OCI-LY7 (cell line): ENCODE data around the gene BACH2. TPM values are rescaled to one million over a fixed set of nuclear protein-coding genes. Genes with fewer than 3 reads are reported as not detected.

Source experiments
- BruUV-seq: library from RNA; stranded (reverse); fragments of 400-500 nt; replicated peaks from 2 replicates; lab custom pipeline; 2021; lab: Mats Ljungman, UMichigan
- CTCF ChIA-PET: fragments of 300-600 bp; sonication (Branson Sonifier 250); formaldehyde crosslinking; loops from one replicate; lab custom pipeline; 2022; ENCODE audit warnings: antibody characterized with exemption; ENCODE audit not compliant: unreplicated experiment; lab: Charles Lee
- POLR2A ChIA-PET: fragments of 300-600 bp; sonication (Branson Sonifier 250); formaldehyde crosslinking; loops from one replicate; lab custom pipeline; 2022; ENCODE audit warnings: antibody characterized with exemption; lab: Charles Lee
- DNase-seq: peaks from one replicate; pipeline ENCODE4 v3.0.0-alpha.2; 2015; ENCODE audit warnings: low spot score
- H2AFZ ChIP-seq: fragments of 200-600 bp; sonication (generic), shearing (Covaris generic); 2 replicates; pipeline ENCODE4 v1.6.1; 2014; ENCODE audit warnings: mild to moderate bottlenecking, antibody characterized with exemption, low read length, moderate library complexity
- H3K27ac ChIP-seq: fragments of 200-600 bp; sonication (generic); 2 replicates; pipeline ENCODE4 v1.5.1; 2014; ENCODE audit warnings: mixed run types, low read depth, mild to moderate bottlenecking, moderate library complexity, low read length, inconsistent platforms; ENCODE audit not compliant: poor library complexity, severe bottlenecking
- H3K36me3 ChIP-seq: fragments of 200-600 bp; sonication (generic); 2 replicates; pipeline ENCODE4 v1.6.1; 2014; ENCODE audit warnings: mild to moderate bottlenecking, antibody characterized with exemption, low read length, moderate library complexity, mixed read lengths; ENCODE audit not compliant: insufficient read depth
- H3K4me1 ChIP-seq: fragments of 200-600 bp; sonication (generic); 2 replicates; pipeline ENCODE4 v1.5.1; 2014; ENCODE audit warnings: mild to moderate bottlenecking, low read length; ENCODE audit not compliant: insufficient read depth, poor library complexity, severe bottlenecking
- H3K4me2 ChIP-seq: fragments of 200-600 bp; sonication (generic); 2 replicates; pipeline ENCODE4 v1.6.1; 2014; ENCODE audit warnings: mild to moderate bottlenecking, low read length
- H3K4me3 ChIP-seq: fragments of 200-600 bp; sonication (generic); 2 replicates; pipeline ENCODE4 v1.5.1; 2014; ENCODE audit warnings: mild to moderate bottlenecking, low read depth, low read length; ENCODE audit not compliant: poor library complexity, severe bottlenecking
- H3K79me2 ChIP-seq: fragments of 200-600 bp; sonication (generic); 2 replicates; pipeline ENCODE4 v1.6.1; 2016; ENCODE audit warnings: low read depth, mild to moderate bottlenecking, low read length, moderate library complexity, mixed read lengths; ENCODE audit not compliant: insufficient read depth
- H3K9me2 ChIP-seq: fragments of 200-600 bp; sonication (generic); 2 replicates; pipeline ENCODE4 v1.6.1; 2016; ENCODE audit warnings: mild to moderate bottlenecking, low read length, mixed read lengths; ENCODE audit not compliant: insufficient read depth
- H3K9me3 ChIP-seq: fragments of 200-600 bp; sonication (generic); 2 replicates; pipeline ENCODE4 v1.6.1; 2014; ENCODE audit warnings: mild to moderate bottlenecking, mixed run types, low read length, mixed read lengths
- H4K20me1 ChIP-seq: fragments of 200-600 bp; sonication (generic); 2 replicates; pipeline ENCODE4 v1.6.1; 2014; ENCODE audit warnings: mild to moderate bottlenecking, antibody characterized with exemption, low read length, moderate library complexity, mixed read lengths; ENCODE audit not compliant: insufficient read depth
- EZH2phosphoT487 ChIP-seq: fragments of 200-600 bp; sonication (generic); IDR thresholded peaks from 2 replicates; pipeline ENCODE4 v1.6.1; 2018; ENCODE audit warnings: low read depth, borderline replicate concordance, mild to moderate bottlenecking, mixed run types, antibody characterized with exemption, low read length, moderate library complexity, mixed read lengths
- intact Hi-C: fragments of 100-400 bp; cut with micrococcal nuclease; formaldehyde crosslinking; loops from one replicate; pipeline ENCODE4 v1.10.0; 2022; ENCODE audit not compliant: unreplicated experiment
- total RNA-seq, 2 experiments: library from RNA; depleted of rRNA in 1 of 2; stranded (reverse); fragments of >200 nt in 1 of 2; shearing (Covaris generic) in 1 of 2; gene quantifications; 2 replicates each; pipeline ENCODE4 v1.2.3, GENCODE V29; 2014 to 2022
- TF ChIP-seq, protein P1 (sequence below): fragments of 200-600 bp; sonication (generic); conservative IDR thresholded peaks from 2 replicates; pipeline ENCODE4 v1.5.1; 2014; ENCODE audit warnings: mild to moderate bottlenecking, antibody characterized with exemption, low read length, moderate library complexity, mixed read lengths

BACH2 gene
- total RNA-seq, 2 experiments from 2014 or later = 92.0 to 163 TPM

DNA sequence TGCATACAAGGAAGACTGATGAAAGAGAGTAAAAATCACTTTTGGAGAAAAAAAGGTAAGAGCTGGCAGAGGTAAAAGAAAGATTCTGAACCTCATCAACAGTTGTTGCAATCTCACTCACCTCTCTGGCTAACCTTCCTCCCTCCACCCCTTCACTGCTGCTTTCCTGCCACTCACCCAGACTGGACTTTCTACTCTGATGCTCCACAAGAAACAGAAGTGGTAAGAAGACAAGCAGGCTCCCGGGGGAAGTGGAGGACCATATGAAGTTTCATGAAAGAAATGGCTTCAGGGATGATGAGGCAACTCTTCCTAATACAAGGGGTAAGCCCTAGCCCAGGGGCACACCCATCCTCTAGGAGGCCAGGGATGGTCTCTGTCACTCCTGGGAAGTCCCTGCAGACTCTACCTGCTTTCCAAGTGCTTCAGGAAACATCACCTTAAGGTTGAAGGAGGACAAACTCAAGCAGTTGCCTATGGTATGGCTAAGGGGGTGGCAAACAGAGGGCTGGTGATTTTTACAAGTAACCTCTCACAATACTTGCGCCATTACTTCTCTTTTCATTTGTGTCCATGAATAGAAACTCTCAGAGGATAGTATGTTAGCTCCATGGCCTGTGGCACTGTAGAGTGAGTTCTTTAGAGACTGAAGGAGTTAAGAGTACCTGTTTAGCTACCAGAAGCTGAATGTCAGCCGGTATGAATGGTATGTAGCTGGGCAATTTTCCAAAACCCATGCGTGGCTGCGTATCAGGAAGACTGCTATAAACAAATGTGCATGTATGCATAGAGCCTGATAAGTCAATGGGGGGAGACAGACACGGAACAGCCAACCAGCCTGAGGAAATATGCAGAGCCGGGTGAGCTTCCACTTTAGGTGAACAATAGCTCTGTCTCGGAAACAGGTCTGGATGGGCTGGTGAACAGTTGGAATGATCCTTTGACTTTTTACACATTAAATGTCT lies 112.0 kb downstream of the BACH2 start:
- no peak overlapping the region for H3K27ac ChIP-seq
- H3K4me1 ChIP-seq = peaks cover 42% of the 10 kb centered on the region
- H2AFZ ChIP-seq = no peak overlapping the region
- POLR2A ChIA-PET = interaction anchor here (1.0 to 1.4 kb wide), 4 partner anchors 10 to 117 kb away, joined by 3 to 4 read pairs (median 4); no protein-coding TSS in a partner anchor
- no TSS peak for BruUV-seq
- no peaks in the 10 kb centered on the region for H3K9me2 ChIP-seq
- peaks cover 10% of the 10 kb centered on the region; the same call in 1 of the 2 replicates for H4K20me1 ChIP-seq
- H3K79me2 ChIP-seq = peaks cover 80% of the 10 kb centered on the region
- no peak overlapping the region for H3K4me3 ChIP-seq
- H3K9me3 ChIP-seq = no peaks in the 10 kb centered on the region; the same call in 1 of the 2 replicates
- H3K36me3 ChIP-seq = peaks cover 68% of the 10 kb centered on the region
- no peak overlapping the region for H3K4me2 ChIP-seq
- CTCF ChIA-PET = interaction anchor here (1.4 kb wide), 1 partner anchor 244 kb away, joined by 3 read pairs; no protein-coding TSS in a partner anchor
- no peak for DNase-seq
- intact Hi-C loops = loop anchor here (5.0 to 10.0 kb wide), 2 partner anchors 88 to 290 kb away; no protein-coding TSS in a partner anchor
- no peak for TF ChIP-seq EZH2phosphoT487
- TF ChIP-seq, protein P1, sequence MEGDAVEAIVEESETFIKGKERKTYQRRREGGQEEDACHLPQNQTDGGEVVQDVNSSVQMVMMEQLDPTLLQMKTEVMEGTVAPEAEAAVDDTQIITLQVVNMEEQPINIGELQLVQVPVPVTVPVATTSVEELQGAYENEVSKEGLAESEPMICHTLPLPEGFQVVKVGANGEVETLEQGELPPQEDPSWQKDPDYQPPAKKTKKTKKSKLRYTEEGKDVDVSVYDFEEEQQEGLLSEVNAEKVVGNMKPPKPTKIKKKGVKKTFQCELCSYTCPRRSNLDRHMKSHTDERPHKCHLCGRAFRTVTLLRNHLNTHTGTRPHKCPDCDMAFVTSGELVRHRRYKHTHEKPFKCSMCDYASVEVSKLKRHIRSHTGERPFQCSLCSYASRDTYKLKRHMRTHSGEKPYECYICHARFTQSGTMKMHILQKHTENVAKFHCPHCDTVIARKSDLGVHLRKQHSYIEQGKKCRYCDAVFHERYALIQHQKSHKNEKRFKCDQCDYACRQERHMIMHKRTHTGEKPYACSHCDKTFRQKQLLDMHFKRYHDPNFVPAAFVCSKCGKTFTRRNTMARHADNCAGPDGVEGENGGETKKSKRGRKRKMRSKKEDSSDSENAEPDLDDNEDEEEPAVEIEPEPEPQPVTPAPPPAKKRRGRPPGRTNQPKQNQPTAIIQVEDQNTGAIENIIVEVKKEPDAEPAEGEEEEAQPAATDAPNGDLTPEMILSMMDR = no peak

- ChIA-PET POLR2A (interaction anchor here (1.0 to 1.4 kb wide), 5 partner anchors 11 to 116 kb away, joined by 3 to 4 read pairs (median 3); no protein-coding TSS in a partner anchor), CTCF (no interaction called here)
- Histone ChIP-seq H3K27ac (no peak overlapping the region), H2AFZ (no peak overlapping the region), H3K9me2 (no peaks in the 10 kb centered on the region), H3K4me1 (peaks cover 42% of the 10 kb centered on the region), H3K4me2 (no peak overlapping the region), H3K4me3 (no peak overlapping the region), H3K79me2 (peaks cover 83% of the 10 kb centered on the region), H3K36me3 (peaks cover 69% of the 10 kb centered on the region), H3K9me3 (no peaks in the 10 kb centered on the region; the same call in 1 of the 2 replicates), H4K20me1 (peaks cover 13% of the 10 kb centered on the region; the same call in 1 of the 2 replicates)
- no peak for DNase-seq
- TF ChIP-seq EZH2phosphoT487 = no peak
- BruUV-seq = no TSS peak
- intact Hi-C loops = loop anchor here (10.0 kb wide), 1 partner anchor 291 kb away; no protein-coding TSS in a partner anchor
Observed at GRCh38 chr6:90183587-90184333, 112.9 kb downstream of the BACH2 start.

DNA sequence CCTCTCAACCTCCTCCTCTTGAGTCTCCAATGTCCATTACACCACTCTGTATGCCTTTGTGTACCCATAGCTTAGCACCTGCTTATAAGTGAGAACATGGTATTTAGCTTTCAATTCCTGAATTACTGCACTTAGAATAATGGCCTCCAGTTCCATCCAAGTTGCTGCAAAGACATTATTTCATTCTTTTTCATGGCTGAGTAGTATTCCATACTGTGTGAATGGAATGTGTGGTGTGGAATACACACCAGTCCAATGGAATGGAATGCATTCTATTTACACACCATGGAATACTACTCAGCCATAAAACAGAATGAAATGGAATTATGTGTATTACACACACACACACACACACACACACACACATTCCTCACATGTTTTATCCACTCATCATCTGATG lies 116.1 kb downstream of the BACH2 start:
- TF ChIP-seq EZH2phosphoT487 = no peak
- TF ChIP-seq, protein P1 = no peak
- Histone ChIP-seq H2AFZ (no peak overlapping the region), H3K79me2 (peaks cover 83% of the 10 kb centered on the region; the same call in 1 of the 2 replicates), H3K36me3 (peaks cover 53% of the 10 kb centered on the region), H4K20me1 (peaks cover 10% of the 10 kb centered on the region), H3K4me1 (peaks cover 42% of the 10 kb centered on the region), H3K9me3 (no peaks in the 10 kb centered on the region; the same call in 1 of the 2 replicates), H3K4me2 (no peak overlapping the region), H3K4me3 (no peak overlapping the region), H3K9me2 (no peaks in the 10 kb centered on the region), H3K27ac (no peak overlapping the region)
- no TSS peak for BruUV-seq
- no peak for DNase-seq
- intact Hi-C loops = loop anchor here (2.0 to 10.0 kb wide), 2 partner anchors 240 to 294 kb away; no protein-coding TSS in a partner anchor
- CTCF ChIA-PET = no interaction called here
- POLR2A ChIA-PET = interaction anchor here (0.6 to 1.1 kb wide), 3 partner anchors 10 to 341 kb away, joined by 3 to 8 read pairs (median 3); no protein-coding TSS in a partner anchor
